ENCODE data around the gene OCEL1.
"Not testable (repeated sequence)": the region's sequence is repeated elsewhere in the genome, so short reads cannot be mapped to it uniquely, and the experiment has no call there.

The OCEL1 gene, protein sequence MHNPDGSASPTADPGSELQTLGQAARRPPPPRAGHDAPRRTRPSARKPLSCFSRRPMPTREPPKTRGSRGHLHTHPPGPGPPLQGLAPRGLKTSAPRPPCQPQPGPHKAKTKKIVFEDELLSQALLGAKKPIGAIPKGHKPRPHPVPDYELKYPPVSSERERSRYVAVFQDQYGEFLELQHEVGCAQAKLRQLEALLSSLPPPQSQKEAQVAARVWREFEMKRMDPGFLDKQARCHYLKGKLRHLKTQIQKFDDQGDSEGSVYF

DNA sequence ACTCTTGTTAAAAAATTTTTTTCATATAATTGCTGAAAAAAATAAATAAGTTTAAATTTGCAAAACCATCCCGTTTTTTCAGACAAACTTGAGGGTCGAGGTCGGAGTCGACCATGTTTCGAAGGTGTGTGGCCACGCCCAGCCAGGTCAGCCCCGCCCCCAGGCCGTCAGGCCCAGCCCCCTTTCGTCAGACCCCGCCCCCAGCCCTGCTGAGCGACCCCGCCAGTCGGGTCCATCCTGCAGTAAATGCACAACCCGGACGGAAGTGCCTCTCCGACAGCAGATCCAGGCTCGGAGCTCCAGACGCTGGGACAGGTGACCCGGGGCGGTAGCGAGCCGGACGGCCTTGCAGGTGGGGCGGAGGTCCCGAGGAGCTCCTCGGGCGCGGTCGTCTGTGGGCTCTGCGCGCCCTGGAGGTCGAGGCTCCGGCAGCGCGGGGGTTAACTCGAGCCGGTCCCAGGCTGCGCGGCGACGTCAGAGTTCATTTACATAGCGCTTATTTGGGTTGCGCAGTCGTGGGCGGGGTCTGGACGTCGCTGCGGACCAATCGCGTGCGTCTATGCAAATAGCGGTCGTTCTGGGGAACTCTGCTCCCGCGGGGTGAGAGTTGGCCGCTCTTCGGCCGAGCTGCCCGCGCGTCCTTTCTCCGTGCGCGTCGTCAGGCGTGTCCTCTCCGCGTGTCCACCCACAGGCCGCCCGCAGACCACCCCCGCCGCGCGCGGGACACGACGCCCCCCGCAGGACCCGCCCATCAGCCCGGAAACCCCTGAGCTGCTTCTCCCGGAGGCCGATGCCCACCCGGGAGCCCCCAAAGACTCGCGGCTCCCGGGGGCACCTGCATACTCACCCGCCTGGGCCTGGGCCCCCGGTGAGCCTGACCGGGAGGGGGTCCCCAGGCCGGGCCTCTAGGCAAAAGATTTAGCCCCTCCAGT, at the start of gene OCEL1:
TSS of gene OCEL1 (plus strand) at position 225 of the 932 bp plus-strand sequence. CDS start at position 247, 22 bp downstream.
- DNase-seq: peak; percentile 97

DNA sequence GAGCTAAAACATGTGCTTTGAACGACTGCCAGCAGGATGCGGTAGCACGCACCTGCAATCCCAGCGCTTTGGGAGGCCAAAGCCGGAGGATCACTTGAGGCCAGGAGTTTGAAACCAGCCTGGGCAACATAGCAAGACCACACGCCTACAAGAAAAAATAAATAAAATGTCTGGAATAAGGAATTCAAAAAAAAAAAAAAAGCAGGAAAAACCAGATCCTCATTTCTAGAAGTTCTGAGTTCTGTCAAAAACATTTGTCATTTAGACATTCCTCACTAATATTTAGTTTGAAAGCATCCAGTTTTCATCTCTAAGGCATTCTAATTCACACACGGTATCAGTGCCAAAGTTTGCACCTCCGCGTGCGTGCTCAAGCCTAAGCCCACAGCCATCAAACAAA, 47.7 kb upstream of the OCEL1 start:
- no peak for DNase-seq

DNA sequence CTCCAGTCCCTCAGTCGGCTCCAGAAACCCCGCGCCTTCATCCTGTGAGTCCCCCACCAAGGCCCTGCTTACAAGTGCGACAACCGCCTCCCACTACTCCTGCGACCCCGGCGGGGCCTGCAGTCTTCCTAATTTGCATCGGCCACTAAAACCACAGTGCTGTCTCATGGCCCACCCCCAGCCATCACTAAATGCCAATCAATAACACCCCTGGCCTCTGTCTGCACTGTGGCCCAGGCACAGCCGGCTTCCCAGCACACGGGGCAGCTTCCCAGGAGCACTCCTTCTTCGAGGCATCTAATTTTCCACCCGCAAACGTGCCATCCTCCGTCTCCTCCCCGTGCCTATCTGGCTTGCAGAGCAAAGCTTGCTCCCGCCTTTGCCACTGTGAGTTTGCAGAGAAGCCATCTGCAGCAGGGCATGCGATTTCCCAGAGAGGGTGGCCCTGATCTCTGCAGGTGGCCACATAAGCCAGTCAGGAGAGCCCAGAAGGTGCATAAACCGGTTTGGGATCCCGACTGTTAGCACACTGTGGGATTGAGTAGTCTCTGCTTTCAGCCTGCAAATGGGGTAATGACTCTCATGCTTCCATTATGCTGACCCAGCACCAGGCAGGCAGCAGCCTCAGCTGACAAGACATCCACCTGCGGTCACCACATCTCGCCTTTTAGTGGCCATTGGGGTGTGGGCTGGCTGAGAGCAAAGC, 44.9 kb upstream of the OCEL1 start:
- DNase-seq: no peak

DNA sequence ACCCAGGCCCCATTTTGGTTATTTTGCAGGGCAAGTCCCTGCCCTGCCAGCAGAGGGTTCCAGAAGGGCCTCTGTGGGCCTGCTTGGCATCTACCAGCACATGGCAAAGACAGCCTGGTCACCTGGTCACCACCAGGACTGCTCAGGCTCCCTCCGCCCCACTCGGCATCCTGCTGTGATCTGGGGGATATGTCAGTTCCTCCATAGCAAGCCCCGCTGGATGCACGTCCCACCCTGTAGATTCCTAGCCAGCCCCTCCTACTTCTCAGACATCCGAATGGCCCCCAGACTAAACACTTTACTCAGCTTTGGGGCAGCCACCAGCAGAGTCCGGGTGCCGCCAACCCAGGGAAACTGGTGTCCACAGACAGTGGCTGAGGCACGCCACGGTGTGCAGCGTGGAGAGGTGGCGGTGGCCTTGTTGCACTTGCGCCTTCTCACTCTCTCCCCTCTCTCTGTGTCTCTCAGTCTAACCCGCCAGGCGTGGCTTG, 42.7 kb upstream of the OCEL1 start:
- DNase-seq: no peak

DNA sequence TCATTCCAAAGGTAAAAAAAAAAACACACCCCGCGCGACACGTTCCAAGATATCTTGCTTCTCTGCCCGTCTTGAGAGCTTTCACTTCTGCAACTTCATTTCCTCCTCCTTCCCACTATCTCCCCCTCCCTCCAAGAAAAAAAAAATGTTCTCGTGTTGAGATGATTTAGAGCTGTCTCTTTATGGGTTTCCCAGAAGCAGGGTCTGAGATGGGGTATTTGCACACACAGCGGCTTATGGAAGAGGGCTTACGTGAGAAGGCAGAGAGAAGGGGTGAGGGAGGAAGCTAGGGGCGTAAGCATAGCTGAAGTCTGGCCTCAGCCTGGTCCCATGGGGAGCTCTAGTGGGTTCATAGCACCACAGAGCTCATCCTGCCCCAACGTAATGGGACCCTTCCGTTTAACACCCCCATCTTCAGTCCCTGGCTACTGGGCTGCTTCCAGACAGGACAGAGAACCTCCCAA, 42.1 kb upstream of the OCEL1 start:
- DNase-seq: peak; percentile 19

DNA sequence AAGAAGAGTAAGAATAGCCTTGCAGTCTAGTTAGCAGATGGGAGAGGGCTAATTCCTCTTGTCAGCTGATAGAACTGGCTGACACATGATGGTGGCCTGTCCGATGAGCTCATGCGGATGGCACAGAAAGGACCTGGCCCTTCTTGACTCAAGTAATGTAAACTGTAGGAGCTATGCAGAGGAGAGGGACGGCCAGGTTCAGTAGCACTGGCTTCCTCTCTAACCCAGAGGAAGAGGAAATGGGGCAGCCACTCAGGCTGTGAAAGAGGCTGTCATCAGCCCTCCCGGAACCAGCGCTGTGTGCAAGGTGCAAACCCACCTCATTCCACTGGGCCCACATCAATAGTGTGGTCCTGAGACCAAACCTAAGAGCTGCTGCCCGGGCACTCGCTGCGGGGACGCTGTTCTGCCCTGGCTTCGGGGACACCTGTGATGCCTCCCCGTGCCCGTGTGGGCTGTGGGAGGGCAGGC, 41.6 kb upstream of the OCEL1 start:
- DNase-seq: no peak

DNA sequence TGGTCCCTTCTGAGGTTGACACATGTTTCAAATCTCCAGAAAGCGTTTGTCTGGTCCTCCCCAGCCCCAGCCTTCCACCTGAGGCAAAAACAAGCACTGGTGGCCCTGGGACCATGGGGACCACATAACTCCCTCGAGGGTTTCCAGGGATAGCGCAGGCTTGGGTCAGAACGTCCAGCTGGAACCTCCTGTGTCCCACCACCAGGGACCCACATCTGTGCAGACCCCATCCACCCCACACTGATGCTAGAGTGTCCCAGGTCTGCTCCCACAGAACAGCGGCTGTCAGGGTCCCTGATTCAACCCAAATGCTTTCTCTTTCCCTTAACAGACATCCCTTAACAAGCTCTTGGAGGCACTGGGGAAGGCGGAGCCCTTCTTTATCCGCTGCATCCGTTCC, 40.4 kb upstream of the OCEL1 start:
- DNase-seq: no peak

DNA sequence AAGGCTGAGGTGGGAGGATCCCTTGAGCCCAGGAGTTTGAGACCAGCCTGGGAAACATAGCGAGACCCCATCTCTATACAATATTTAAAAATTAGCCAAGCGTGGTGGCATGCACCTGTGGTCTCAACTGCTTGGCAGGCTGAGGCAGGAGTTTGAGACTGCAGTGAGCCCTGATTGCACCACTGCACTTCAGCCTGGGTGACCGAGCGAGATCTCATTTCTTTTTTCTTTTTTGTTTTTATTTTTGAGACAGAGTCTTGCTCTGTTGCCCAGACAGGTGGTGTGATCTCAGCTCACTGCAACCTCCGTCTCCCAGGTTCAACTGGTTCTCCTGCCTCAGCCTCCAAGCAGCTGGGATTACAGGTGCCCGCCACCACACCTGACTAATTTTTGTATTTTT, 34.3 kb upstream of the OCEL1 start:
- not testable (repeated sequence) for DNase-seq

DNA sequence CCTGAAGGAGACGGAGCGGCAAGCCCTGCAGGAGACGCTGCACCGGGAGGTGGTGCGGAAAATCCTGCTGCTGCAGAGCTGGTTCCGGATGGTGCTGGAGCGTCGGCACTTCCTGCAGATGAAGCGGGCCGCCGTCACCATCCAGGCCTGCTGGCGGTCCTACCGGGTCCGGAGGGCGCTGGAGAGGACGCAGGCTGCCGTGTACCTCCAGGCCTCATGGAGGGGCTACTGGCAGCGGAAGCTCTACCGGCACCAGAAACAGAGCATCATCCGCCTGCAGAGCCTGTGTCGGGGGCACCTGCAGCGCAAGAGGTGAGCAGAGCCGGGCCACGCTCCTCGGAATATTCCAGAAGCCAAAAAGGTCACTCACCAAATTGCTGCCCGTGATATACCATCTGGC, 33.3 kb upstream of the OCEL1 start:
- no peak for DNase-seq

DNA sequence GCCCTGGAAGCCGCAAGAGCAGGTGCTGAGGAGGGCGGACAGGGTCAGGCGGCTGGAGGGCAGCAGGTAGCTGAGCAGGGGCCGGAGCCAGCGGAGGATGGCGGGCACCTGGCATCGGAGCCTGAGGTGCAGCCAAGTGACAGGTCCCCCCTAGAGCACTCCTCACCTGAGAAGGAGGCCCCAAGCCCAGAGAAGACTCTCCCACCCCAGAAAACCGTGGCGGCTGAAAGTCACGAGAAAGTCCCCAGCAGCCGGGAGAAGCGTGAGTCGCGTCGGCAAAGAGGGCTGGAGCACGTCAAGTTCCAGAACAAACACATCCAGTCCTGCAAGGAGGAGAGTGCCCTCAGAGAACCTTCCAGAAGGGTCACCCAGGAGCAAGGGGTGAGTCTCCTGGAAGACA, 31.4 kb upstream of the OCEL1 start:
- DNase-seq: no peak

DNA sequence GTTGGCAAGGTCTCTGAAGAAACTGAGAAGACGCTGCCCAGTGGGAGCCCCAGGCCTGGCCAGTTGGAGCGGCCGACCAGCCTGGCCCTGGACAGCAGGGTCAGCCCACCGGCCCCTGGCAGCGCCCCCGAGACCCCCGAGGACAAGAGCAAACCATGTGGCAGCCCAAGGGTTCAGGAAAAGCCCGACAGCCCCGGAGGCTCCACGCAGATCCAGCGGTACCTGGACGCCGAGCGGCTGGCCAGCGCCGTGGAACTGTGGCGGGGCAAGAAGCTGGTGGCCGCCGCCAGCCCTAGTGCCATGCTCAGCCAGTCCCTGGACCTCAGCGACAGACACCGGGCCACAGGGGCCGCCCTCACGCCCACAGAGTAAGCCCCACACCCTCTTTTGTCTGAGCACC, 30.9 kb upstream of the OCEL1 start:
- DNase-seq: no peak

DNA sequence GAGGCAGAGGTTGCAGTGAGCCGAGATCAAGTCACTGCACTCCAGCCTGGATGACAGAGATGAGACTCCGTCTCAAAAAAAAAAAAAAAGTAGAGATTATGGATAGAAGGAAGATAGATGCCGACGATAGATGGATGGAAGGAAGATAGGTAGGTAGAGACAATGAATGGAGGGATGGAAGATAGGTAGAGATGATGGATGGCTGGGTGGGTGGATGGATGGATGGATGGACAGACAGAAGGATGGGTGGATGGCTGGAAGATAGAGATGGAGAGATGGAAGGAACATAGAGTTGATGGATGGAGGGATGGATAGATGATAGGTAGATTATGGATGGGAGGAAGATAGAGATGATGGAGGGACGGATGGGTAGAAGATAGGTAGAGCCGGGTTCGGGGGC, 29.4 kb upstream of the OCEL1 start:
- no peak for DNase-seq

DNA sequence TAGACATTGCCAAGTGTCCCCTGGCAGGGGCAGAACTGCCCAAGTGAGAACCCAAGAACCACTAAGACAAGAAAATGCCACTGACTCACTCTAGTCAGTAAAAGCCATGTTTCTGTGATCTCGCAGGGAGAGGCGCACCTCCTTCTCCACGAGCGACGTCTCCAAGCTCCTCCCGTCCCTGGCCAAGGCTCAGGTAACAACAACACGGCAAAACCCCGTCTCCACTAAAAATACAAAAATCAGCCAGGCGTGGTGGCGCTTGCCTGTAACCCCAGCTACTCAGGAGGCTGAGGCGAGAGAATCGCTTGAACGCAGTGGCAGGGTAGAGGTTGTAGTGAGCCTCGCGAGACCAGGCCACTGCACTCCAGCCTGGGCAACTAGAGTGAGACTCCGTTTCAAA, 28.4 kb upstream of the OCEL1 start:
- DNase-seq: no peak

DNA sequence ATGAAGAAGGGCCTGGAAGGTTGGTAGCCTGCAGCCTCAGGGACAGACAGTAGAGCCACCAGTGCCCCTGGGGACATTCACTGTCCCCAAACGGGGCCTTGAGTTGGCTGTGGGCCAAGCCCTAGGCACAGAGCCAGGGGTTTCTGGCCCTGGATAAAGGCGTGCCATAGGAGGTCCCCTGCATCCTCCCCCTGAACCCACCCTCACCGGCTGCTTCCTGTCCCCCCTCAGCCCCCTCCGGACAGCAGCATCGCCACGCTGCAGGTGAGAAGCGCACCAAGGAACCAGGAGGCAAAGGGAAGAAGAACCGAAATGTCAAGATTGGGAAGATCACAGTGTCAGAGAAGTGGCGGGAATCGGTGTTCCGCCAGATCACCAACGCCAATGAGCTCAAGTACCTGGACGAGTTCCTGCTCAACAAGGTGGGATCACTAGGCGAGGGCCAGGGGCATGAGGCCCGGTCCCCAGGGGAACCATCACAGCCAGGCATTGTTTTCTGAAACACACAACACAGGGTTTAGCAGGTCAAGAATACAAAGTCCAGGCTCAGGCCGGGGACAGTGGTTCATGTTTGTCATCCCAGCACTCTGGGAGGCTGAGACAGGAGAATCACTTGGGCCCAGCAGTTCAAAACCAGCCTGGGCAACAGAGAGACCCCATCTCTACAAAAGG, 25.5 kb upstream of the OCEL1 start:
- no peak for DNase-seq

DNA sequence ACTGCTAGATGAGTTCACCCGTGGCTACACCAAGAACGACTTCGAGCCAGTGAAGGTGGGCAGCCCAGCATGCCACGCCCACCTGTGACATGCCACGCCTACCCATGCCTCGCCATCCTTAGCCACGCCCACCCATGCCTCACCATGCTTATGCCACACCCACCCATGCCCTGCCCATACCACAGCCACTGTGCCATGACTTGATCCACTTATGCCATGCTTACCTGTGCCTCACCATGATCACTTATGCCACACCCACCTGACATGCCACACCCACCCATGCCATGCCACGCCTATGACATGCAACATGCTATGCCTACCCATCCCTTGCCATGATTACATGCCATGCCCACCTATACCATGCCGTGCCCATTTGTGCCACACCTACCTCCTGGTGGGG, 23.8 kb upstream of the OCEL1 start:
- DNase-seq: no peak

DNA sequence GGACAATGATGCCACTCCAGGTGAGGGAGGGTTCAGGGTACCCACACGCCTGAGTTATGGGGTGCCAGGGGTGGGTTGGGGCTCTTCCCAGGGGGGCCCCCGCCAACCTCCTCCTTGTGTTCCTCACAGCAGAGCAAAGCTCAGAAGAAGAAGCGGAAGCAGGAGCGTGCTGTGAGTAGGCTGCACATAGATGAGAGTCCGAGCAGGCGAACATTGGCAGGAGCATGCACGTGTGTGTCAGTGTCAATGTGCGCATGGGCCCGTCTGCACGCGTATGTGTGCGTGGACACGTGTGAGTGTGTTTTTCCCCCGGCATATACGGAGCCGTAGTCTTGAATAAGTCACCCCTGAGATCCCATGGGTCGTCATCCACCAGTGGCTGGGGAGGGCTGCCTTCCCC, 23.3 kb upstream of the OCEL1 start:
- DNase-seq: no peak

DNA sequence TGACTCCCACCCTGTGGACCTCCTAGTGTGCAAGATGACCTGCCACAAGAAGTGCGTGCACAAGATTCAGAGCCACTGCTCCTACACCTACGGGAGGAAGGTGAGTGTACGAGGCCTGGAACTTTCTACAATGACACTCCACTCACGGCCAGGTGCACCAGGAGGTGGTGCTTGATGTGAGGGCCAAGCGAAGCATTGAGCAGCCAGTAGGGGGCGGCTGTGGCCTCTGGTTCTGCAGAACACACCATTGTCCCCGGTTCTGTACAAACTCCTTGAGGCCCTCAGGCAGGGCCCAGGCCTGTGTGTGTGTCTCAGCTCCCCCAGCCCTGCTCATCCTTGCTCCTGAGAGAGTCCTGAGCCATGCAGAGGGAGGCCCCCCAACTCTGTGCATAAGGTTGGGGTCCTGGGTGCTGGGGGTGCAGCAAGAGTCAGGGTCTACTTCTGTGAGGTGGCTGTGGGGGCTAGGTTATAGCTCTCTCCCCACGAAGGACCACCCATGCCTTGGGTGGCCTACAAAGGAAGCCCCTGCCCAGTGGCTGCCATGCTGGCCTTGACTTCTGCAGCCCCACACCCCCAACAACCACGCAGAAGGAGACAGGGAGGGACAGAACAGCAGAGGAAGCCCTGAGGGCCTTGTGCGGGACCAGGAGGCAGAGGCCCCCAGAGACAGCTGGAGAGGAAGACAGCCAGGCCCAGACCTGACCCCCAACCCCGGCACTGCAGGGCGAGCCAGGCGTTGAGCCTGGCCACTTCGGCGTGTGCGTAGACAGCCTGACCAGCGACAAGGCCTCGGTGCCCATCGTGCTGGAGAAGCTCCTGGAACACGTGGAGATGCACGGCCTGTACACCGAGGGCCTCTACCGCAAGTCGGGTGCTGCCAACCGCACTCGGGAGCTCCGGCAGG, 20.5 kb upstream of the OCEL1 start:
- peak; percentile 18 for DNase-seq

DNA sequence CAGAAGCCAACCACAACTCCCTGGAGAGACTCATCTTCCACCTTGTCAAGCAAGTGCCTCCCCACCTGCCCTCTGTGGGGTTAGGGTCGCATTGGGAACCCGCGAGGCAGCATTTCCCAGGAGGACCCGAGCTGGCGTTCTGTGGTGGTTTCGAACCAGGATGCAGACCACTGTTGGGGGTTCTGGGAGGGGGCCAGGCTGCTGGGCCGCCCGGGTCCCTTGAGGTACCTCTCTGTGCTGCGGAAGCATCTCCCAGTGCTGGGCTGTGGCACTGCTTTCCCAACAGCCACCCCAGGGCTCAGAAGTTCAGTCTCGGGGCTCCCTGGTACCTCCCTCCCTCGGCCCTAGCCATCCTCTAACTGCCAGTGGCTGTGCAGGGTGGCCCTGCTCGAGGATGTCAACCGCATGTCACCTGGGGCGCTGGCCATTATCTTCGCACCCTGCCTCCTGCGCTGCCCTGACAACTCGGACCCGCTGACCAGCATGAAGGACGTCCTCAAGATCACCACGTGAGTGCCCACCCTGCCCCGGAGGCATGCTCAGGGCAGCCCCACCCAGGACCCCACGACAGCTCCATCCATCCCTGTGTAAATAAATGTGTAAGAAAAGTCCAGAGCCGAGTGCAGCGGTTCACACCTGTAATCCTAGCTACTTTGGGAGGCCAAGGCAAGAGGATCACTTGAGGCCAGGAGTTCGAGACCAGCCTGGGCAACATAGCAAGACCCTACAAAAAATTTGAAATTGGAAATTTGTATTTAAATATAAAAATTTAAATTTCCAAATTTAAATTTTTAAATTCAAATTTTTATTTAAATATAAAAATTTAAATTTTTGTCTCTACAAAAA, 19.1 kb upstream of the OCEL1 start:
- no peak for DNase-seq

DNA sequence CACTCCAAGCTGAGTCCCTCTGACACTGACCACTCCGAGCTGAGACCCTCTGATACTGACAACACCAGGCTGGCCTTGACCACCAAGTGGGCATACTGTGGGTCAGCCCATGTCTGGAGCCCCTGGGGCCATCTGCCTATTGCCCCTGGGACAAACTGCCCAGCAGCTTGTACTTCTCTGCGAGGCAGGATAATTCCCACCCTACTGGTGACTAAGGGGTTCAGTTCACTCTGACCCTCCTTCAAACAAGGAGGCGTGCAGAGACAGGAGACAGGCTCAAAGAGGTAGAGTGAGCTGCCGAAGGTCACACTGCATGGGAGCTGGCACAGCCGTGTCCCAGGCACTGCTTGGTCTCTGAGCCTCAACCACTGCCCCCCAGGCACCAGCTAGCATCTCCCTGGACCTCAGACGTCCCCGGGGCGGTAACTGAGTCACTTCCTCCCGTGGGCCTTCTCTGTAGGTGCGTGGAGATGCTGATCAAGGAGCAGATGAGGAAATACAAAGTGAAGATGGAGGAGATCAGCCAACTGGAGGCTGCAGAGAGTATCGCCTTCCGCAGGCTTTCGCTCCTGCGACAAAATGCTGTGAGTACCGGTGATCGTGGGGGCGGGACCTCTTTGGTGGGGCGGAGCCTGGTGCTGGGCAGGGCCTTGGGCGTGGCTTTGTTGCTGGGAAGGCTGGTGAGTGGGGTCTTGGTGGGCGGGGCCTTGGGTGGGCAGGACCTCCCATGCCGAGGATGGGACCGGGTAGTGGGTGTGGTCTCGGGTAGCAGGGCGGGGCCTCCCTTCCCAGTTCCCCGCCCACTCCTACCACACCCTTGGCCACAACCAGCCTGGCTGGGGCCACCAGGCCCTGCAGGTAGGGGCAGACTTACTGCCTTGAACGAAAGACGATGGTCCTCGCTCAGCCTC, 16.6 kb upstream of the OCEL1 start:
- DNase-seq: peak; percentile 22

All from fibroblast of upper back skin (primary cell).